ENCODE data around the gene PREX1. TPM values are rescaled to one million over a fixed set of nuclear protein-coding genes. Genes with fewer than 3 reads are reported as not detected.
A peak's percentile ranks its signal among the peaks of the same experiment; 100 is the strongest.

Gene PREX1
- total and polyA plus RNA-seq, 7 experiments from 2014 or later = 2.9 to 143 (median 48.6) TPM

- Mint-ChIP-seq H3K27ac (no peak overlapping the region), H3K27me3 (peaks cover 0 to 39% (median 0%) of the 10 kb centered on the region in 5 donors), H3K9me3 (peaks cover 0 to 2% (median 0%) of the 10 kb centered on the region in 11 donors), H3K36me3 (no peaks in the 10 kb centered on the region), H3K4me1 (peaks cover 0 to 9% (median 0%) of the 10 kb centered on the region in 7 donors), H3K4me3 (no peak overlapping the region)
- intact Hi-C loops (cut with micrococcal nuclease) = no loop called here
- Histone ChIP-seq H3K4me1 (ENCODE audit: control insufficient read depth in 2 of 2, insufficient read depth in 2 of 2, low read length in 2 of 2) (no peaks in the 10 kb centered on the region), H3K4me3 (ENCODE audit: low read length) (no peak overlapping the region), H3K27ac (ENCODE audit: low read depth, low read length) (no peak overlapping the region), H3K9me3 (ENCODE audit: control insufficient read depth in 2 of 3, low read length in 3 of 3) (no peaks in the 10 kb centered on the region), H3K36me3 (ENCODE audit: control insufficient read depth in 2 of 3, insufficient read depth in 3 of 3, low read length in 3 of 3) (no peaks in the 10 kb centered on the region), H3K27me3 (ENCODE audit: control insufficient read depth in 2 of 2, insufficient read depth in 2 of 2, low read length in 2 of 2) (no peaks in the 10 kb centered on the region)
- CTCF ChIA-PET = no interaction called here
- ATAC-seq (no peak), DNase-seq (no peak)
- POLR2A ChIA-PET = interaction anchor here (0.6 kb wide), 1 partner anchor 10 kb away, joined by 3 read pairs; no protein-coding TSS in a partner anchor
Measured at GRCh38 chr20:48835390-48835789, 7.6 kb upstream of the PREX1 start.

DNA sequence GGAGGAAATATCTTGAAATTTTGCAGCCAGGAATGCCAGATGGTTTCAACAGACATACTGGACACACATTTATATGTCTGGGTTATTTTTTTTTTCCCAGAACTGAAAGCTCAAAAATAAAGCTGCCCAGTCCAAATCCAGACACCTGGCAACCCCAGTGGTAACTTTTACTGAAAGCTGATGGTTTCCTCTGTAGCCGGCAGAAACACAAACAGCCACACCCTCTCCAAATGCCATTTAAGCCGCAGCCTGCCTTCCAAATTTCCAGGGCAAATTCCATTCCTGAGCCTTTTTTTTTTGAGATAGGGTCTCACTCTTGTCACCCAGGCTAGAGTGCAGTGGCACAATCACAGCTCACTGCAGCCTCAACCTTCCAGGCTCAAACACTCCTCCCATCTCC lies 6.5 kb upstream of the PREX1 start:
- H3K27ac ChIP-seq (ENCODE audit: low read depth, low read length) = no peak overlapping the region
- H3K4me3 Mint-ChIP-seq = no peak overlapping the region
- intact Hi-C loops (cut with micrococcal nuclease) = no loop called here
- ChIA-PET CTCF (interaction anchor here (0.7 kb wide), 1 partner anchor 34 kb away, joined by 4 read pairs; no protein-coding TSS in a partner anchor), POLR2A (no interaction called here)
- DNase-seq (no peak), ATAC-seq (no peak)
- no peaks in the 10 kb centered on the region for H3K36me3 ChIP-seq (ENCODE audit: control insufficient read depth in 2 of 3, insufficient read depth in 3 of 3, low read length in 3 of 3)
- H3K27me3 ChIP-seq (ENCODE audit: control insufficient read depth in 2 of 2, insufficient read depth in 2 of 2, low read length in 2 of 2) = no peaks in the 10 kb centered on the region
- H3K27me3 Mint-ChIP-seq = peaks cover 0 to 37% (median 4%) of the 10 kb centered on the region in 5 donors
- no peaks in the 10 kb centered on the region for H3K36me3 Mint-ChIP-seq
- H3K27ac Mint-ChIP-seq = no peak overlapping the region
- peaks cover 0 to 2% (median 0%) of the 10 kb centered on the region in 11 donors for H3K9me3 Mint-ChIP-seq
- no peaks in the 10 kb centered on the region for H3K4me1 ChIP-seq (ENCODE audit: control insufficient read depth in 2 of 2, insufficient read depth in 2 of 2, low read length in 2 of 2)
- H3K4me1 Mint-ChIP-seq = peaks cover 0 to 10% (median 0%) of the 10 kb centered on the region in 7 donors
- H3K4me3 ChIP-seq (ENCODE audit: low read length) = no peak overlapping the region
- H3K9me3 ChIP-seq (ENCODE audit: control insufficient read depth in 2 of 3, low read length in 3 of 3) = no peaks in the 10 kb centered on the region

DNA sequence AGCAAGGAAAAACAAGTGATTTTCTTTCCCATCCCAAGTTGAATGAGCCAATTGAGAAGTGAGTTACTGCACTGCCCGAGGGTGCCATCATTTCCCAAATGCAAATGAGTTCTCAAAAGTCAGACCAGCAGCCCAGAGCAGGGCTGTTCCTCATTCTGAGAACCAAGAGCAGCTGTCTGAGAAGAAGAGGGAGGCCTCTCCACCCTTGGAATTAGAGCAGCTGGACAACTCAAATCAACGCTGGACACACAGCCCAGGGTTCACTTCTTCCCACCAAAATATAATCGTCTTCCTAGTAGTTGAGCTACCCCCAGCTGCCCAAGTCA lies 4.6 kb upstream of the PREX1 start:
- Mint-ChIP-seq H3K9me3 (peaks cover 0 to 2% (median 0%) of the 10 kb centered on the region in 11 donors), H3K27ac (peak overlapping the region in 1 of 9 donors; percentile 62), H3K36me3 (no peaks in the 10 kb centered on the region), H3K4me1 (peaks cover 0 to 14% (median 8%) of the 10 kb centered on the region in 7 donors), H3K4me3 (no peak overlapping the region), H3K27me3 (peaks cover 0 to 37% (median 11%) of the 10 kb centered on the region in 5 donors)
- ATAC-seq (no peak), DNase-seq (no peak)
- Histone ChIP-seq H3K4me1 (ENCODE audit: control insufficient read depth in 2 of 2, insufficient read depth in 2 of 2, low read length in 2 of 2) (no peaks in the 10 kb centered on the region), H3K9me3 (ENCODE audit: control insufficient read depth in 2 of 3, low read length in 3 of 3) (no peaks in the 10 kb centered on the region), H3K4me3 (ENCODE audit: low read length) (no peak overlapping the region), H3K27ac (ENCODE audit: low read depth, low read length) (no peak overlapping the region), H3K36me3 (ENCODE audit: control insufficient read depth in 2 of 3, insufficient read depth in 3 of 3, low read length in 3 of 3) (no peaks in the 10 kb centered on the region), H3K27me3 (ENCODE audit: control insufficient read depth in 2 of 2, insufficient read depth in 2 of 2, low read length in 2 of 2) (no peaks in the 10 kb centered on the region)
- POLR2A ChIA-PET = interaction anchor here (0.7 to 1.7 kb wide), 3 partner anchors 9 to 81 kb away, joined by 3 to 6 read pairs (median 3); no protein-coding TSS in a partner anchor
- intact Hi-C loops (cut with micrococcal nuclease) = no loop called here
- CTCF ChIA-PET = no interaction called here

DNA sequence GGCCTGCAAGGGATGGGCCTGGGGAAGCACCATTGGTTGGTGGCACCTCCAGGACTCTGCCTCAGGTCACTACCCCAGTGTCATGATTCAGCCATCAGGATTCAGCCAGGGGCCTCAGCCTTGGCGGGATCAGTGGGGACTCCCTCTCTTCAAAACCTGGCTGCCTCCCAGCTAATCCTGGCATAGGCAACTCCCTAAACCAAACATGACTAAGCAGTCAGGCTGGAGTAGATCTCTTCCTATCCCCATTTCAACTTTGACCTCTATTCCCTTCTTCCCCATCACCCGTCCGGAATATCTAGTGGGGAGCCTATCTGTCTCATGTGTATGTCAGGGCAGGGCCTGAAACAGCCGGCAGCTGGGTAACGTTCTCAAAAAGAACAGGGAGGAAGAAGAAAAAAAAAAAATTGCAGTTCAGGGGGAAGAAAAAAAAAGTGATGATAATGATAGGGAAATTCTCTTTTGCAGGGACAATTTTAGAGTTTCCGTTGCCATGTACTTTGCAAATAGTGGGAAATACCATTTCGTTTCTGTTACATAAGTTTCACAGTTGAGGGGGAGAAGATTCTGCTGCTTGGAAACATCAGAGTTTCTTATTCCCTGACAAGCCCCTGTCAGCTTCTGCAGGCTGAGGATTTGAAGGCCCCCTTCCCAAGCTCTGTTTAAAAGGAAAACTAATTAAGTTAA lies 4.1 kb upstream of the PREX1 start:
- intact Hi-C loops (cut with micrococcal nuclease) = no loop called here
- Mint-ChIP-seq H3K4me1 (peaks cover 0 to 14% (median 9%) of the 10 kb centered on the region in 7 donors), H3K27me3 (peaks cover 0 to 32% (median 11%) of the 10 kb centered on the region in 5 donors), H3K27ac (peak overlapping the region in 2 of 9 donors; percentile 20 to 39), H3K9me3 (peaks cover 0 to 2% (median 0%) of the 10 kb centered on the region in 11 donors), H3K4me3 (no peak overlapping the region), H3K36me3 (peaks cover 0 to under 1% (median 0%) of the 10 kb centered on the region in 5 donors)
- Histone ChIP-seq H3K27me3 (ENCODE audit: control insufficient read depth in 2 of 2, insufficient read depth in 2 of 2, low read length in 2 of 2) (no peaks in the 10 kb centered on the region), H3K27ac (ENCODE audit: low read depth, low read length) (no peak overlapping the region), H3K4me3 (ENCODE audit: low read length) (no peak overlapping the region), H3K4me1 (ENCODE audit: control insufficient read depth in 2 of 2, insufficient read depth in 2 of 2, low read length in 2 of 2) (no peaks in the 10 kb centered on the region), H3K9me3 (ENCODE audit: control insufficient read depth in 2 of 3, low read length in 3 of 3) (no peaks in the 10 kb centered on the region), H3K36me3 (ENCODE audit: control insufficient read depth in 2 of 3, insufficient read depth in 3 of 3, low read length in 3 of 3) (no peaks in the 10 kb centered on the region)
- DNase-seq (no peak), ATAC-seq (no peak)
- CTCF ChIA-PET = no interaction called here
- POLR2A ChIA-PET = interaction anchor here (0.8 to 1.7 kb wide), 3 partner anchors 9 to 81 kb away, joined by 3 to 6 read pairs (median 3); no protein-coding TSS in a partner anchor

- CTCF ChIA-PET = interaction anchor here (0.6 kb wide), 1 partner anchor 33 kb away, joined by 3 read pairs; no protein-coding TSS in a partner anchor
- no peak for DNase-seq
- no peaks in the 10 kb centered on the region for H3K27me3 ChIP-seq (ENCODE audit: control insufficient read depth in 2 of 2, insufficient read depth in 2 of 2, low read length in 2 of 2)
- Mint-ChIP-seq H3K36me3 (peaks cover 0 to 7% (median 0%) of the 10 kb centered on the region in 5 donors), H3K27me3 (peaks cover 0 to 29% (median 11%) of the 10 kb centered on the region in 5 donors), H3K27ac (no peak overlapping the region), H3K4me3 (no peak overlapping the region), H3K4me1 (peaks cover 0 to 16% (median 11%) of the 10 kb centered on the region in 7 donors), H3K9me3 (peaks cover 0 to 2% (median 0%) of the 10 kb centered on the region in 11 donors)
- POLR2A ChIA-PET = interaction anchor here (0.6 to 0.8 kb wide), 2 partner anchors 8 to 11 kb away, joined by 3 read pairs; no protein-coding TSS in a partner anchor
- ATAC-seq = no peak
- no peaks in the 10 kb centered on the region for H3K4me1 ChIP-seq (ENCODE audit: control insufficient read depth in 2 of 2, insufficient read depth in 2 of 2, low read length in 2 of 2)
- H3K9me3 ChIP-seq (ENCODE audit: control insufficient read depth in 2 of 3, low read length in 3 of 3) = no peaks in the 10 kb centered on the region
- H3K36me3 ChIP-seq (ENCODE audit: control insufficient read depth in 2 of 3, insufficient read depth in 3 of 3, low read length in 3 of 3) = no peaks in the 10 kb centered on the region
- H3K4me3 ChIP-seq (ENCODE audit: low read length) = no peak overlapping the region
- H3K27ac ChIP-seq (ENCODE audit: low read depth, low read length) = no peak overlapping the region
- intact Hi-C loops (cut with micrococcal nuclease) = no loop called here
Measured at GRCh38 chr20:48830826-48831318, 3.1 kb upstream of the PREX1 start.

DNA sequence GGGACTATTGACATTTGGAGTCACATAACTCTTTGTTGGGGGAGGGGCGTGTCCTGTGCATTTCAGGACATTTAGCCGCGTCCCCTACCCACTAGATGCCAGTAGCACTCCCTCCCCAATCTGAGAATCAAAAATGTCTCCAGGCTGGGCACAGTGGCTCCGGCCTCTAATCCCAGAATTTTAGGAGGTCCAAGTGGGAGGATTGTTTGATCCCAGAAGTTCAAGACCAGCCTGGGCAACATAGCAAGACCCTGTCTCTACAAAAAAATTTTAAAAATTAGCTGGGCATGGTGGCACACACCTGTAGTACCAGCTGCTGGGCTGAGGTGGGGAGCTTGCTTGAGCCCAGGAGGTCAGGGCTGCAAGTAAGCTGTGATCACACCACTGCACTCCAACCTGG lies 2.1 kb upstream of the PREX1 start:
- Mint-ChIP-seq H3K4me3 (peak overlapping the region in 1 of 10 donors; percentile 10), H3K27ac (peak overlapping the region in 1 of 9 donors; percentile 39), H3K4me1 (peaks cover 0 to 25% (median 18%) of the 10 kb centered on the region in 7 donors), H3K36me3 (peaks cover 0 to 11% (median 0%) of the 10 kb centered on the region in 5 donors), H3K9me3 (peaks cover 0 to 2% (median 0%) of the 10 kb centered on the region in 11 donors), H3K27me3 (peaks cover 3 to 21% (median 11%) of the 10 kb centered on the region in 5 donors)
- ATAC-seq (no peak), DNase-seq (no peak)
- Histone ChIP-seq H3K4me3 (ENCODE audit: low read length) (no peak overlapping the region), H3K9me3 (ENCODE audit: control insufficient read depth in 2 of 3, low read length in 3 of 3) (no peaks in the 10 kb centered on the region), H3K36me3 (ENCODE audit: control insufficient read depth in 2 of 3, insufficient read depth in 3 of 3, low read length in 3 of 3) (no peaks in the 10 kb centered on the region), H3K4me1 (ENCODE audit: control insufficient read depth in 2 of 2, insufficient read depth in 2 of 2, low read length in 2 of 2) (peaks cover 6 to 8% of the 10 kb centered on the region in 2 donors), H3K27me3 (ENCODE audit: control insufficient read depth in 2 of 2, insufficient read depth in 2 of 2, low read length in 2 of 2) (no peaks in the 10 kb centered on the region), H3K27ac (ENCODE audit: low read depth, low read length) (no peak overlapping the region)
- ChIA-PET POLR2A (interaction anchor here (0.6 kb wide), 3 partner anchors 10 to 1717 kb away, joined by 3 read pairs; no protein-coding TSS in a partner anchor), CTCF (no interaction called here)
- intact Hi-C loops (cut with micrococcal nuclease) = loop anchor here (2.0 to 5.0 kb wide), 8 partner anchors 77 to 882 kb away; partner anchors contain the start of genes ARFGEF2 (in 2 of the 2), B4GALT5 (in 1 of the 2) and CSE1L (in 1 of the 2)
